Measurements from ENCODE around the gene MED4. TPM values are rescaled to one million over a fixed set of nuclear protein-coding genes. Genes with fewer than 3 reads are reported as not detected.

MED4 gene
- total and polyA plus RNA-seq, 9 of the 15 experiments (the other 6 are each of a cell fraction or from before 2014, with no cell fraction given), result 24.5 to 87.3 (median 58.3) TPM

DNA sequence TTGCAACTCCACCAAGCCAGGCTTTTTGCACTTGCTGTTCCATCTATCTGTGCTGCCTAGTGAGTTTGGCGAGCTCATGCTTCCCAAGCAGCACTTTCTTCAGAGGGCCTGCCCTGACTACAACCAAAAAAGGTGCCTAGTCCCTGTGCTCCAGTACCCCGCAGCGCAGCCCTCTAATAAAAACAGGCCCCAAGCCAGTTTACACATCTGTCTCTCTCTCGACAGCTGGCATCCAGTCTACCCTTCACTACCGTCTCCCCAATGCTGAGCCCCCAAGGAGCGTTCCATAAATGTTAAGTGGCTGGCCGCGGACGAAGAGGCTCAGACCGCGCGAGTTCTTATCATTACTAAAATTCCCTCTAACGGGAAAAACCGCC, 512 bp downstream of the MED4 start:
- WGBS (ENCODE audit: insufficient coverage, low coverage, missing lambda C conversion rate), result 1% methylated on average over 13 of the region's 14 CpGs
- intact Hi-C loops (cut with micrococcal nuclease) (no loop called here), in situ Hi-C loops (cut with MboI) (no loop called here)
- peak overlapping the region; percentile 96 for H3K4me3 ChIP-seq
- H3K36me3 ChIP-seq (ENCODE audit: control insufficient read depth, insufficient read depth, low read length), result peaks cover 11% of the 10 kb centered on the region; the same call in 2 of the 3 replicates
- FAIRE-seq, result no peak
- DNase-seq (ENCODE audit: extremely low read depth in 1 of 4, low spot score in 3 of 4), result peak in 2 of 4 experiments; percentile 19 to 21
- BruUV-seq (replicated peaks), result TSS peak; percentile 46
- peak overlapping the region; percentile 92 to 94 for H3K9ac ChIP-seq (ENCODE audit: insufficient read depth in 1 of 2, low read depth in 2 of 2, low read length in 2 of 2)
- no peak for TF ChIP-seq MGA (IDR thresholded peaks at IDR 0.05)
- TF ChIP-seq KLF13 (tag; IDR thresholded peaks at IDR 0.05; ENCODE audit: borderline replicate concordance, low read depth), result no peak
- no peak for TF ChIP-seq SOX6 (IDR thresholded peaks at IDR 0.05)
- TF ChIP-seq, protein P1, sequence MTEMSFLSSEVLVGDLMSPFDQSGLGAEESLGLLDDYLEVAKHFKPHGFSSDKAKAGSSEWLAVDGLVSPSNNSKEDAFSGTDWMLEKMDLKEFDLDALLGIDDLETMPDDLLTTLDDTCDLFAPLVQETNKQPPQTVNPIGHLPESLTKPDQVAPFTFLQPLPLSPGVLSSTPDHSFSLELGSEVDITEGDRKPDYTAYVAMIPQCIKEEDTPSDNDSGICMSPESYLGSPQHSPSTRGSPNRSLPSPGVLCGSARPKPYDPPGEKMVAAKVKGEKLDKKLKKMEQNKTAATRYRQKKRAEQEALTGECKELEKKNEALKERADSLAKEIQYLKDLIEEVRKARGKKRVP (CRISPR knock-in tag; IDR thresholded peaks at IDR 0.05), result no peak
- TF ChIP-seq ADNP (tag; IDR thresholded peaks at IDR 0.05), result no peak
- POLR2A ChIA-PET, result interaction anchor here (0.5 to 1.0 kb wide), 2 partner anchors 44 to 185 kb away, joined by 3 to 5 read pairs; no protein-coding TSS in a partner anchor
- peak; percentile 61 for ATAC-seq
- H3K4me2 ChIP-seq (ENCODE audit: insufficient read depth, low read length), result peak overlapping the region; percentile 84
- H2AFZ ChIP-seq (ENCODE audit: low read depth, low read length), result peak overlapping the region; percentile 87
- peaks cover 12% of the 10 kb centered on the region for H4K20me1 ChIP-seq (replicated peaks; ENCODE audit: control insufficient read depth, insufficient read depth, low read length)
- peak overlapping the region; percentile 83 for H3K27ac ChIP-seq (ENCODE audit: extremely low read depth, low read depth, low read length)
- H3K27me3 ChIP-seq (ENCODE audit: control insufficient read depth in 2 of 2, insufficient read depth in 2 of 2, low read length in 2 of 2), result no peaks in the 10 kb centered on the region
- peaks cover 0 to 3% of the 10 kb centered on the region in 2 experiments; a peak in 2 of 5 replicates for H3K4me1 ChIP-seq (replicated peaks in 1 of 2; ENCODE audit: control insufficient read depth in 2 of 2, insufficient read depth in 2 of 2, low read length in 2 of 2)
- H3K9me3 ChIP-seq (replicated peaks; ENCODE audit: control insufficient read depth, insufficient read depth, low read depth, low read length), result 0 out of 2 replicates have a peak, but pooled peaks cover 3% of the 10 kb centered on the region
- H3K9me1 ChIP-seq (ENCODE audit: control insufficient read depth, insufficient read depth, low read length), result no peaks in the 10 kb centered on the region
- H3K79me2 ChIP-seq (ENCODE audit: control insufficient read depth, insufficient read depth, low read length), result peaks cover 56% of the 10 kb centered on the region
- CTCF ChIA-PET (ENCODE audit: low intra/inter-chr PET ratio), result no interaction called here
